H9 (cell line): ENCODE measurements around the gene ROBO1. TPM values are rescaled to one million over a fixed set of nuclear protein-coding genes. Genes with fewer than 3 reads are reported as not detected.

ENCODE experiments used
- DNase-seq: peaks from one replicate; pipeline ENCODE4 v3.0.0-alpha.2; 2017
- H2AFZ ChIP-seq: one replicate; pipeline ENCODE4 v1.6.1; 2013; ENCODE audit warnings: mild to moderate bottlenecking, low read length, control low read depth, moderate library complexity
- H2AK5ac ChIP-seq: 2 replicates; pipeline ENCODE4 v1.6.1; 2013; ENCODE audit warnings: low read length, control low read depth, mixed read lengths; ENCODE audit not compliant: insufficient read length
- H2BK120ac ChIP-seq: one replicate; pipeline ENCODE4 v1.6.1; 2013; ENCODE audit warnings: low read depth, mild to moderate bottlenecking, low read length, control low read depth, inconsistent platforms; ENCODE audit not compliant: poor library complexity, severe bottlenecking
- H2BK12ac ChIP-seq: 2 replicates; pipeline ENCODE4 v1.6.1; 2013; ENCODE audit warnings: low read length, control low read depth, mixed read lengths, low read depth; ENCODE audit not compliant: insufficient read length
- H2BK15ac ChIP-seq: 2 replicates; pipeline ENCODE4 v1.6.1; 2013; ENCODE audit warnings: low read depth, low read length, control low read depth
- H2BK20ac ChIP-seq: one replicate; pipeline ENCODE4 v1.6.1; 2013; ENCODE audit warnings: low read depth, mild to moderate bottlenecking, low read length, control low read depth, inconsistent platforms; ENCODE audit not compliant: poor library complexity, severe bottlenecking
- H2BK5ac ChIP-seq: 2 replicates; pipeline ENCODE4 v1.6.1; 2013; ENCODE audit warnings: low read length, control low read depth, mixed read lengths; ENCODE audit not compliant: insufficient read length
- H3K14ac ChIP-seq: 2 replicates; pipeline ENCODE4 v1.6.1; 2013; ENCODE audit warnings: low read length, control low read depth; ENCODE audit not compliant: insufficient read depth
- H3K18ac ChIP-seq: 2 replicates; pipeline ENCODE4 v1.6.1; 2013; ENCODE audit warnings: low read depth, mild to moderate bottlenecking, mixed read lengths, low read length, control low read depth; ENCODE audit not compliant: insufficient read length
- H3K23ac ChIP-seq: 2 replicates; pipeline ENCODE4 v1.6.1; 2013; ENCODE audit warnings: low read length, control low read depth, mixed read lengths, low read depth; ENCODE audit not compliant: insufficient read length
- H3K23me2 ChIP-seq: 2 replicates; pipeline ENCODE4 v1.6.1; 2013; ENCODE audit warnings: low read depth, mild to moderate bottlenecking, mixed read lengths, low read length, control low read depth; ENCODE audit not compliant: insufficient read length, poor library complexity, severe bottlenecking
- H3K27ac ChIP-seq: 2 replicates; pipeline ENCODE4 v1.5.1; 2013; ENCODE audit warnings: low read length, control low read depth, mixed read lengths, low read depth; ENCODE audit not compliant: insufficient read length
- H3K27me3 ChIP-seq: 2 replicates; pipeline ENCODE4 v1.6.1; 2013; ENCODE audit warnings: low read length, control low read depth, inconsistent platforms; ENCODE audit not compliant: insufficient read depth
- H3K4ac ChIP-seq: 2 replicates; pipeline ENCODE4 v1.6.1; 2013; ENCODE audit warnings: low read depth, mild to moderate bottlenecking, control low read depth, inconsistent platforms, low read length, moderate library complexity
- H3K4me1 ChIP-seq: 2 replicates; pipeline ENCODE4 v1.6.1; 2013; ENCODE audit warnings: low read length, control low read depth, inconsistent platforms; ENCODE audit not compliant: insufficient read depth
- H3K4me2 ChIP-seq: 2 replicates; pipeline ENCODE4 v1.6.1; 2013; ENCODE audit warnings: low read length, control low read depth, mixed read lengths; ENCODE audit not compliant: insufficient read length, insufficient read depth
- H3K56ac ChIP-seq: 2 replicates; pipeline ENCODE4 v1.6.1; 2013; ENCODE audit warnings: low read depth, mild to moderate bottlenecking, mixed read lengths, low read length, control low read depth; ENCODE audit not compliant: insufficient read length
- H3K79me1 ChIP-seq: 2 replicates; pipeline ENCODE4 v1.6.1; 2013; ENCODE audit warnings: low read depth, mild to moderate bottlenecking, moderate library complexity, low read length, control low read depth, inconsistent platforms; ENCODE audit not compliant: insufficient read depth, poor library complexity, severe bottlenecking
- H3K79me2 ChIP-seq: 2 replicates; pipeline ENCODE4 v1.6.1; 2013; ENCODE audit warnings: low read length, control low read depth, inconsistent platforms; ENCODE audit not compliant: insufficient read depth
- H3K9ac ChIP-seq: 2 replicates; pipeline ENCODE4 v1.6.1; 2013; ENCODE audit warnings: low read length, control low read depth, mixed read lengths; ENCODE audit not compliant: insufficient read length; ENCODE audit errors: extremely low read depth
- H3K9me3 ChIP-seq: one replicate; pipeline ENCODE4 v1.6.1; 2013; ENCODE audit warnings: low read depth, low read length, inconsistent platforms; ENCODE audit not compliant: control insufficient read depth
- H3T11ph ChIP-seq: one replicate; pipeline ENCODE4 v1.6.1; 2013; ENCODE audit warnings: mild to moderate bottlenecking, low read length, control low read depth, inconsistent platforms
- H4K20me1 ChIP-seq: one replicate; pipeline ENCODE4 v1.6.1; 2013; ENCODE audit not compliant: control insufficient read depth, insufficient read length, insufficient read depth
- H4K5ac ChIP-seq: 2 replicates; pipeline ENCODE4 v1.6.1; 2013; ENCODE audit warnings: low read depth, mild to moderate bottlenecking, mixed read lengths, low read length, control low read depth; ENCODE audit not compliant: insufficient read length
- H4K8ac ChIP-seq: replicated peaks from 2 replicates; pipeline ENCODE4 v1.6.1; 2013; ENCODE audit warnings: low read length, control low read depth, mixed read lengths, low read depth; ENCODE audit not compliant: insufficient read length
- H4K91ac ChIP-seq: 2 replicates; pipeline ENCODE4 v1.6.1; 2013; ENCODE audit warnings: low read depth, mild to moderate bottlenecking, moderate library complexity, mixed read lengths, low read length, control low read depth; ENCODE audit not compliant: insufficient read length
- H3K27ac Mint-ChIP-seq, 3 experiments: 2 replicates in 2 of 3; 3 replicates in 1 of 3; pipeline ENCODE4 v1.8.0; 2020 to 2021; ENCODE audit warnings: mixed read lengths in 3 of 3, mild to moderate bottlenecking in 1 of 3, moderate library complexity in 1 of 3
- H3K27me3 Mint-ChIP-seq: 2 replicates; pipeline ENCODE4 v1.8.0; 2021; ENCODE audit warnings: low read depth, mild to moderate bottlenecking, moderate library complexity, mixed read lengths
- H3K36me3 Mint-ChIP-seq, 3 experiments: 2 replicates in 2 of 3; 3 replicates in 1 of 3; pipeline ENCODE4 v1.8.0; 2020 to 2021; ENCODE audit warnings: low read depth in 3 of 3, mixed read lengths in 3 of 3; ENCODE audit not compliant: insufficient read depth in 1 of 3
- H3K4me1 Mint-ChIP-seq, 2 experiments: 2 replicates each; pipeline ENCODE4 v1.8.0; 2020; ENCODE audit warnings: mixed read lengths in 2 of 2
- H3K4me3 Mint-ChIP-seq, 2 experiments: 2 replicates in 1 of 2; 3 replicates in 1 of 2; pipeline ENCODE4 v1.8.0; 2020 to 2021; ENCODE audit warnings: mild to moderate bottlenecking in 2 of 2, mixed read lengths in 2 of 2, moderate library complexity in 1 of 2
- H3K9me3 Mint-ChIP-seq, 2 experiments: 2 replicates in 1 of 2; 3 replicates in 1 of 2; pipeline ENCODE4 v1.8.0; 2020; ENCODE audit warnings: mild to moderate bottlenecking in 2 of 2, mixed read lengths in 2 of 2, moderate library complexity in 1 of 2
- WGBS: extraction: QIAGEN DNeasy Blood & Tissue Kit; methylation state at CpG from one replicate; pipeline ENCODE4 v1.1.7; 2013; ENCODE audit warnings: missing lambda C conversion rate, low lambda C conversion rate, mixed read lengths; ENCODE audit not compliant: insufficient read length; ENCODE audit errors: extremely low coverage; 5-methylcytosine and 5-hydroxymethylcytosine counted together
- total RNA-seq: library from RNA; stranded (reverse); gene quantifications from 2 replicates; pipeline ENCODE4 v1.2.1, GENCODE V29; 2021
- TF ChIP-seq, protein P1 (sequence below): fragments of 200-600 bp; sonication (generic); conservative IDR thresholded peaks from 3 replicates; pipeline ENCODE4 v1.8.0; 2021; ENCODE audit warnings: antibody characterized with exemption, mild to moderate bottlenecking

ROBO1 gene
- total RNA-seq, 1 experiment from 2014 or later = 62.7 TPM

DNA sequence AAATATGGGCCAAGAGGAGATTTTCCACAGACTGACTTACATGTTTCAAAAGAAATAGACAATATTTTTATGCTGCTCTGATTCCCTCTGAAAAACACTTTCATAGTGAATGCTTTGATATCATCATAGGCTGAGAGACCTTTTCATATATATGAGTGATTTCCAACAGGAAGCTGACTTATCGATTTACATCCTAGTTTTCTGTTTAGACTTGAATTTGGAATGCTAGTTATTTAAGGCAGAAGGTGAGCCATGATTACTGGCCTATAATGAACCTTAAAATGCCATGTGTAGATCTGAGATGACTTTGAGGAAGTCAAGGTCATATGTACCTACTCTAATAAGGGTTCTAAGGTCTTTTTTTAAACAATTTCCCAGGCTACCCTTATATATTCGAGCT is 1126.1 kb downstream of the ROBO1 start:
- H3K9ac ChIP-seq = no peak overlapping the region
- Mint-ChIP-seq H3K9me3 (no peaks in the 10 kb centered on the region), H3K36me3 (peaks cover 0 to 2% (median 2%) of the 10 kb centered on the region in 3 experiments; a peak in 3 of 7 replicates), H3K27ac (no peak overlapping the region), H3K4me3 (no peak overlapping the region), H3K27me3 (no peaks in the 10 kb centered on the region), H3K4me1 (peaks cover 24 to 30% of the 10 kb centered on the region in 2 experiments)
- no peak overlapping the region for H4K8ac ChIP-seq
- H4K5ac ChIP-seq = no peak overlapping the region
- H3K4me2 ChIP-seq = no peak overlapping the region
- H4K91ac ChIP-seq = no peak overlapping the region
- no peaks in the 10 kb centered on the region for H3K9me3 ChIP-seq
- H2BK20ac ChIP-seq = no peak overlapping the region
- H3K79me1 ChIP-seq = no peaks in the 10 kb centered on the region
- H3T11ph ChIP-seq = no peak overlapping the region
- H2BK5ac ChIP-seq = no peak overlapping the region
- DNase-seq = no peak
- H3K27me3 ChIP-seq = no peaks in the 10 kb centered on the region
- no peak overlapping the region for H3K4ac ChIP-seq
- H3K27ac ChIP-seq = no peak overlapping the region
- no peaks in the 10 kb centered on the region for H3K23me2 ChIP-seq
- H3K18ac ChIP-seq = no peak overlapping the region
- no CpG with 5 or more reads among the region's 2 CpGs for WGBS
- H4K20me1 ChIP-seq = no peaks in the 10 kb centered on the region
- H2AFZ ChIP-seq = no peak overlapping the region
- H3K14ac ChIP-seq = no peak overlapping the region
- no peak overlapping the region for H2BK120ac ChIP-seq
- TF ChIP-seq, protein P1, sequence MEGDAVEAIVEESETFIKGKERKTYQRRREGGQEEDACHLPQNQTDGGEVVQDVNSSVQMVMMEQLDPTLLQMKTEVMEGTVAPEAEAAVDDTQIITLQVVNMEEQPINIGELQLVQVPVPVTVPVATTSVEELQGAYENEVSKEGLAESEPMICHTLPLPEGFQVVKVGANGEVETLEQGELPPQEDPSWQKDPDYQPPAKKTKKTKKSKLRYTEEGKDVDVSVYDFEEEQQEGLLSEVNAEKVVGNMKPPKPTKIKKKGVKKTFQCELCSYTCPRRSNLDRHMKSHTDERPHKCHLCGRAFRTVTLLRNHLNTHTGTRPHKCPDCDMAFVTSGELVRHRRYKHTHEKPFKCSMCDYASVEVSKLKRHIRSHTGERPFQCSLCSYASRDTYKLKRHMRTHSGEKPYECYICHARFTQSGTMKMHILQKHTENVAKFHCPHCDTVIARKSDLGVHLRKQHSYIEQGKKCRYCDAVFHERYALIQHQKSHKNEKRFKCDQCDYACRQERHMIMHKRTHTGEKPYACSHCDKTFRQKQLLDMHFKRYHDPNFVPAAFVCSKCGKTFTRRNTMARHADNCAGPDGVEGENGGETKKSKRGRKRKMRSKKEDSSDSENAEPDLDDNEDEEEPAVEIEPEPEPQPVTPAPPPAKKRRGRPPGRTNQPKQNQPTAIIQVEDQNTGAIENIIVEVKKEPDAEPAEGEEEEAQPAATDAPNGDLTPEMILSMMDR = no peak
- H3K79me2 ChIP-seq = no peaks in the 10 kb centered on the region
- H2BK12ac ChIP-seq = no peak overlapping the region
- H3K4me1 ChIP-seq = peaks cover 11% of the 10 kb centered on the region; the same call in 1 of the 2 replicates
- H3K23ac ChIP-seq = no peak overlapping the region
- H2BK15ac ChIP-seq = no peak overlapping the region
- no peak overlapping the region for H2AK5ac ChIP-seq
- no peak overlapping the region for H3K56ac ChIP-seq
